ENCODE data around the gene CAPN1.
"Not testable (repeated sequence)": the region's sequence is repeated elsewhere in the genome, so short reads cannot be mapped to it uniquely, and the experiment has no call there.

CAPN1 gene
- 82.8 to 149 (median 124) reads per million in 4 experiments for total RNA-seq

DNA sequence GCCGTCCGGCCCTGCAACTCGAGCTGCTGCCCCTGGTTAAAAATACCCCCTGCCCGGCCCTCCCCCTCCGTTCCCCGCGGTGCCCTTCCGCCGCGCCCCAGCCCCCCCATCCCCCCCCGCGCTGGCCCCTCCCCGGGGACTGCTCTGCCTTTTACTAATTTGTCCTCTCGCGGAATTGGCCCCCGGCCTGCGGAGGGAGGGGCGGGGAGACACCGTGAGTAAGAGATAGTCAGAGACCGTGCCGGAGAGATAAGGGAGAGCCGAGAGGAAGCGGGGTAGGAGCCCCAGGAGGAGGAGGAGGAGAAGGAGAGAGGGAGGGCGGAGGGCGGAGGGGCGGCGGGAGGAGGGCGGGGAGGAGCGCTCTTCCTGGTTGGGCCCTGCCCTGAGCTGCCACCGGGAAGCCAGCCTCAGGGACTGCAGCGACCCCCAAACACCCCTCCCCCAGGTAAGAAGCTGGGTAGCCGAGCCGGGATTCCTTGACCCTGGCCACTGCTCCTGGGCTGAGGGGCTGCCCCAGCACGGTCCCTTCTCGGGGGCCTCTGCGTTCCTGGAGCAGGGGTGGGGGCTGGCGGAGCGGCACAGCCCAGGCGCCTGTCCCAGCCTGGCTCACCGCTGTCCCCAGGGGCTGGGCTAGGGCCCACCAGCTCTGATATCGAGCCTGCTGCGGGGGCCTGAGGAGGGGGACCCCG lies at the start of gene CAPN1:
CAPN1 (plus strand) TSS at position 360 of the 689 bp plus-strand sequence. CDS start 774 bp downstream, outside the sequence.
- DNase-seq, result peak; percentile 58

DNA sequence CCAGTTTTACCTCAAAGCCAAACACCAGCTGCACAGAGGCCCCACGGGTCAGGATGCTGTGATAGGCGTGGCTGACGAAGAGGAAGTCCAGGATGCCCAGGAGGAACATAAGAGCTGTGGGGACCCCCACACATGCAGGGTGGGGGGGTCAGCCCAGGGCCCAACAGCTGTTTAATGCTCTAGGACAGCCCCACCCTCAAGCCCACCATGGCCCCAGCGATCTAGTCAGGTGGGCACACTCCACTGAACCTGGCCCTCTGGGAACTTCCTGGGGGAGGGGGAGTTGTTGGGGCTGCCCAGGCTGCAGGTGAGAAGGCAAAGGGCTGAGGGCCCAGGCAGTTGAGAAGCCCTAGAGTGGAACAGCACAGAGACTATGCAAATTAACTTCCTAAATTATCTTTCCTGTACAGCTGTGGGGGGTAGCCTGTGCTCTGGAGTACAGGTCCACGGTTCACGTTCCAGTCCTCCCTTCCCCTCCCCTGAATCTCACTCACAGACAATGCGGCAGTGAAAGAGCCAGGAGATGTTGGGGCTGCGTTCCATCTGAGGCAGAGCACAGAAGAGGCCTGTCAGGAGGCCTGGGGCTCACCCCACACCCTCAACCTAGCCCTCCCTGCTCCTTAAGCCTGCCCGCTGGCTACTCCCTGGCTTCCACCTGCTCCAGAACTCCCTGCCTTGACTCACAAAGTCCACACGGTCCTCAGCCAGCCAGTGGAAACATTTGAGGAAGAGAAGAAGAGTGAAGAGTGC lies 49.3 kb upstream of the CAPN1 start:
- no peak for DNase-seq

DNA sequence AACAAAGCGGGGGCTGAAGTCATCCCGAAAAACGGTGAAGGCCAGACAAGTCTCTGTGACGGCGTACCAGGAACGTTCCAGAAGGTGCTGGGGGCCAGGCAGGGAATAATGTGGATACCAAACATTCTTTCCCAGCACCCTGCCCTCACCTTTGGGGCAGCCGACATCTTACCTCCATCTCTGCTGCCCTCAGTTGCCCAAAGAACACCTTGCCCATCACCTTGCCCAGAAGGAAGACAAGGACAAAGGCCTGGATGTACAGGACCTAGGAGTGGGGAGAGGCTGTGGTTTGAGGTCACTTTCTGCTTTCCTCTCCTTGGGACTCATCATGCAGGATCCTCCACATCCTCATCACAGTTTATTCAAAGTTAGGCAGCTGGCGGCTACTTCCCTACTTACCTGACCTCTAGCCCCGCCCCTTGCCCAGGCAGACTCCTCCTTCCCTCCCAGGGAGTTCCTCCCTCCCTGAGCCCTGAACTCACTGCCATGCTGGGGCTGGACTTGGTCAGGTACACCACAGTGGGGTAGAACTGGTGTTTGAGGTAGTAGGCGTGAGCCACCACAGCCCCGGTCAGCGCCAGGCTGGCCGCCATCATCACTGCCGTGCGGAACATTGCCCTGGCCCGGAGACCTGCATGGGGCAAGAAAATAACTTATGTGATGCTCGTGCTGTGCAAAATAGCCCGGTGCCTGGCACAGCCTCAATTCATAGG lies 48.6 kb upstream of the CAPN1 start:
- peak; percentile 33 for DNase-seq

DNA sequence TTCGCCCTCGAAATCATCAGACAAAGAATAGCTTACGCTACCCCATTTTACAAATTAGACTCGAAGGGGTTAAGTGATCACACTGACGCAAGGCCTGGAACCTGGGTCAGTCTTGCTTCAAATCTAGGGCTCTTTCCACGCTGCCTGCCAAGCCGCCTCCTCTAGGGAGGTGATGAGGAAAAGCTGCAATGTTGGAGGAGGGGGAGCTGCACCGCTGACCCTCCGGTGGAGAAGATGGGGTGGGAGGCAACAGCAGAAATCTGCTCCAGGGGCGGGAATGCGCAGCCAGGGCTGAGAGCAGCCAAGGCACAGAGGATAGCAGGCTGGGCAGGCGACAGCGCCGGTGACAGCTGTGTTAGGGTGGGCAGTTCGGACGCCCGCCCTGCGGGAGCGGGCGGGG lies 48.0 kb upstream of the CAPN1 start:
- DNase-seq, result no peak

DNA sequence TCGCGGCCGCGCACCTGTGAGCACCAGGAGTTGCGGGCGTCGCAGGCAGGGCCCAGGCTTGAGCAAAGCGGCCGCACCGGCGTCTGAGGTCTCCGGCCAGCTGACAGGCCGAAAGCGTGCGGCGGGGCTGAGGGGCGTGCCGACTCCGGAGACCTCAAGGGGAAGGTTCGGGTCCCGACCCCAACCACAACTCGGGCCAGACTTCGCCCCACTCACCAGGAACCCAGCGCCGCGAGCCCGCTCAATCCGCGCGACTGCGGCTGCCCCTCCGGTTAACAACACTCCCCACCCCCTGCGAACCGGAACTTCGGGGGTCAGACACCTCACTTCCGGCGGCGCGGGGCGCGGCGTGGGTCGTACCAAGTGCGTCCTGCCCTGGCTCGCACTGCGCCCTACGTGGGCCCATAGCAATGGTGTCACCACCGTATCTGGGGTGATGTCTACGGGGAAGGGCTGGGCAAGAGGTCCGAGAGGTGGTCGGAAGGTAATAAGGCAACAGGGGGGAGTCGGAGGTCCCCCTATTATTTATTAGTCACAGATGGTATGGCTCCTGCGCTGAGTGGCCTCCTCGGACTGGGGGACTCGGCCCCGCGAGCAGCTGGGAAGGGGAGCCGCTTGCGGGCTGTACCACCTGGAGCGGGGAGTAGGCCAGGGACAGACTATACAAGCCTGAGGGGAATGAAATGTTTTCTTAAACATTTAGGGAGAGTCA lies 47.3 kb upstream of the CAPN1 start, which contains the start of gene SYVN1:
SYVN1 (minus strand) TSS at position 280 of the 712 bp plus-strand sequence. CDS start 918 bp downstream, outside the sequence.
- peak; percentile 83 for DNase-seq

DNA sequence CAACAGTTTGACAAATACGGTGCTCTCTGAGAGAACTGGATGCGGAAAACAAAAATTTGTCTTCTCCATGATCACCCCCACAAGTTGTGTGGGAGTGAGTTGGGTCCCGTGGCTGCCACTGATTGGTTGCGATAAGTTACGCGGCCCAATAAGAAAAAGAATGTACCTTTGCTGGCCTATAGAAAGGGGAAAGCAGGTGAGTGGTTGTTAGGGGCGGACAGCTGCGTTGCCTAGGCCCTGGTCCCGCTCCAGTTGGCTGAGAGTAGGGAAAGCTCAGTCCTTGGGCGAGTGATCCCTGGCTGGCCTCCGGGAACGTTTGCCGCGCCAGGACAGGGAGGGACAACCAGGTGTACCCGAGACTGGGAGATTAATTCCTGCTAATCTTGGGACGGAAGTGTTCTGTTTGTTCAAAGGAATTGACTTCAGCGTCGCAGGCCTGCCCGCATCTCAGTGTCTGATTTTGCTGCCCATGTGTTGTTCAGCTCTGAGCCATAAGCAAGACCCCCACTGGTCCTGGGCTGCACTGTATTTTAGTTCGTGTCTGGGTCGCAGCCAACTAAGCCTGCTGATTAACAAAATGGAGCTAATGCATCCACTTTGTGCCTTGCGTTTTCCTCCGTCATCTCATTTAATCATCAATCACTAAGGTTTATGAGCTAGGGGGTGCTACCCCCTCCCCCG lies 46.6 kb upstream of the CAPN1 start:
- DNase-seq, result peak; percentile 75

DNA sequence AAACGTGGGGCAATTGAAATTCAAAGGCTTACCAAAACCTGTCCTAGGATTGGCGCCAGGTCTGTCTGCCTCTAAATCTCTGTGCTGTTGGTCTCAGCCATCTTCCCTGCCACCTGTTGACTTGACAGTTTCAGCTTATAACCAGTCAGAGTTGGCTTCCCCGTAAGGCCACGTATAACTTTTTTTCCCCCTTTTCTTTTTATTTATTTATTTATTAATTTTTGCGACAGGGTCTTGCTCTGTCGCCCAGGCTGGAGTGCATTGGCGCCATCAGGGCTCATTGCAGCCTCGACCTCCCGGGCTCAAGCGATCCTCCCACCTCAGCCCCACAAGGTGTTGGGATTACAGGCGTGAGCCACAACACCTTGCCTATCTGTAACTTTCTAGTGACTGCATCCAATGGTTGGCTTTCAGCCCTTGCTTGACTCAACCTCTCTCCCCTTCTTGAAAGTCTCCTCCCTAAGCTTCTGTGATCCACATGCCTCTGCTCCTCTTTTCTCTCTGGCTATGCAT lies 46.0 kb upstream of the CAPN1 start:
- no peak for DNase-seq

DNA sequence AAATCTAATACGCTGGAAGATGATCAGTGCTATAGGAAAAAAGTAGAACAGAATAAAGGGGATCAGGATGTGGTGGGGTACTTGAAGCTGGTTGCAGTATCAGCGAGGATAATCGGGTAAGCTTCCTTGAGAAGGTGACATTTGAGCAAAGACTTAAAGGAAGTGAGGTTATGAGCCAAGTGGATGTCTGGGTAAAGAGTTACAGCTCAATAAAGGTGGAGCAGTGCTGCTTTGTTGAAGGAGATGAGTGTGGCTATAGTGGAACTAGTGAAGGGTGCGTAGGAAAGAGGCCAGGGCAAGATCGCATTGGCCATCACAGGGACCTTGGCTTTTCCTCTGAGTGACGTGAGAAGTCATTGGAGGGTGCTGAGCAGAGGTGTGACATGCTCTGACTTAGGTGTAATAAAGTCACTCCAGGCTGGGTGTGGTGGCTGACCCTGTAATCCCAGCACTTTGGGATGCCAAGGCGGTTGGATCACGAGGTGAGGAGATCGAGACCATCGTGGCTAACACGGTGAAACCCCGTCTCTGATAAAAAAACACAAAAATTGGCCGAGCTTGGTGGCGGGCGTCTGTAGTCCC lies 45.1 kb upstream of the CAPN1 start:
- no peak for DNase-seq

DNA sequence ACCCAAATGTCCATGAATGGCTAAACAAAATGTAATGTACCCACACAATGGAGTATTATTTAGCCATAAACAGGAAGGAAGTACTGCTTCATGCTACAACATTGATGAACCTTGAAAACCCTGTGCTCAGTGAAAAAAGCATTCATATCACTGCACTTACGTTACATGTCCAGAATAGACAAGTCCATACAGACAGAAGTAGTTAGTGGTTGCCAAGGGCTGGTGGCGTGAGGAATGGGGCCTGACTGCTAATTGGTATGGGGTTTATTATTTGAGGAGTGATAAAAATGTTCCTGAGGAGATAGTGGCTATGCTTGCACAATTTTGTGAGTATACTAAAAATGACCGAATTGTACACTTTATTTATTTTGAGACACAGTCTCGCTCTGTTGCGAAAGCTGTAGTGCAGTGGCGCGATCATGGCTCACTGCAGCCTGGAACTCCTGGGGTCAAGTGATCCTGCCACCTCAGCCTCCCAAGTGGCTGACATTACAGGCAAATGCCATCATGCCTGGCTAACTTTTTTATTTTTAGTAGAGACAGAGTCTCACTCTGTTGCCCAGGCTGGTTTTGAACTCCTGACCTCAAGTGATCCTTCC lies 39.7 kb upstream of the CAPN1 start:
- no peak for DNase-seq

DNA sequence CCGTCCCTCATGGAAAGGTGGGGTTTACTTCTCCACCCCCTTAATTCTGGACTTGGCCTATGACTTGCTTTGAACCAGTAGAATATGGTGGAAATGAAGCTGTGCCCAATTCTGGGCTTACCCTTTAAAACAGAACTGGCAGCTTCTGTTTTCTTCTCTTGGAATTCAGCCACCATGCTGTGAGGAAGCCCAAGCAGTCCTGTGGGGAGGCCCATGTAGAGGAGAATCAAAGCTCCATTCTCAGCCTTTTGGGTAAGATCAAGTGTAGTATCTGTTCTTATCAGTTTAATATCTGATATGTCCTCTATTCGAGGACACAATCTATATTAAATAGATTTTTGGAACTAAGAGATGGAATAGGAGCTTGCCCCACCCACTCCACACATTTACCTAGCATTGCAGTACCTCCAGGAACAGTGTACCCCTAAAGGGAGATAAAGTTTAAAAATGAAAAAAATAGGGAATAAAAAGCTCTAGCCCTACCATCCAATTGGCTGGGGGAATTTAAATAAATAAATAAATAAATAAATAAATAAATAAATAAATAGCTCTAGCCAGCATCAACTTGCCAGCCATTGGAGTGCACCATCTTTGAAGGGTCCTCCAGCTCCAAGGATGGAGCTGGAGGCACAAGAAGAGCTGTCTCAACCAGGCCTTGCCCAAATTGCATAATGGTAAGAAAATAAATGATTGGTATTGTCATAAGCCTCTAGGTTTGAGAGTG lies 34.2 kb upstream of the CAPN1 start:
- no peak for DNase-seq

DNA sequence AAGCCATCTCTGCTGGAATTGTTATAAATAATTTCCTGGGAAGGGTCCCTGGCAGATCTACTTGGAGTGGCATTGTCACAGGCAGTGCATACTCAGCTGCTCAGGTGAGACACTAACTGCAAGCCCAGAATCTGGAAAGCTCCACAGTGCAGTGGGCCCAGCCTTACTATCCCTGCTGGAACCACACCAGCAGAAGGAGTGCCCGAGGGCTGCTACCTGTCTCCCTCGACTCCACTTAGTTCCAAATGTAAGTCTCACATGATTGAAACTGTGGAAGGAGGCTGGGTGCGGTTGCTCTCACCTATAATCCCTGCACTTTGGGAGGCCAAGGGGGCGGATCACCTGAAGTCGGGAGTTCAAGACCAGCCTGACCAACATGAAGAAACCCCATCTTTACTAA lies 33.1 kb upstream of the CAPN1 start:
- no peak for DNase-seq

DNA sequence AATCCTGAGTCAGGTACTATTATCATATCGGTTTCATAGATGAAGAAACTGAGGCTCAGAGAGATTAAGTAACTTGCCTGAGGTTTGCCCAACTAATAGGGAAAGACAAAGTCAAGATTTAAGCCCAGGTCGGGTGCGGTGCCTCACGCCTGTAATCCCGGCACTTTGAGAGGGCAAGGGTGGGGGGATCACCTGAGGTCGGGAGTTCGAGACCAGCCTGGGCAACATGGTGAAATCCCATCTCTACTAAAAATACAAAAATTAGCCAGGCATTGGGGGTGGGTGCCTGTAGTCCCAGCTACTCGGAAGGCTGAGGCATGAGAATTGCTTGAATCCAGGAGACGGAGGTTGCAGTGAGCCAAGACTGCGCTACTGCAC lies 31.6 kb upstream of the CAPN1 start:
- not testable (repeated sequence) for DNase-seq

DNA sequence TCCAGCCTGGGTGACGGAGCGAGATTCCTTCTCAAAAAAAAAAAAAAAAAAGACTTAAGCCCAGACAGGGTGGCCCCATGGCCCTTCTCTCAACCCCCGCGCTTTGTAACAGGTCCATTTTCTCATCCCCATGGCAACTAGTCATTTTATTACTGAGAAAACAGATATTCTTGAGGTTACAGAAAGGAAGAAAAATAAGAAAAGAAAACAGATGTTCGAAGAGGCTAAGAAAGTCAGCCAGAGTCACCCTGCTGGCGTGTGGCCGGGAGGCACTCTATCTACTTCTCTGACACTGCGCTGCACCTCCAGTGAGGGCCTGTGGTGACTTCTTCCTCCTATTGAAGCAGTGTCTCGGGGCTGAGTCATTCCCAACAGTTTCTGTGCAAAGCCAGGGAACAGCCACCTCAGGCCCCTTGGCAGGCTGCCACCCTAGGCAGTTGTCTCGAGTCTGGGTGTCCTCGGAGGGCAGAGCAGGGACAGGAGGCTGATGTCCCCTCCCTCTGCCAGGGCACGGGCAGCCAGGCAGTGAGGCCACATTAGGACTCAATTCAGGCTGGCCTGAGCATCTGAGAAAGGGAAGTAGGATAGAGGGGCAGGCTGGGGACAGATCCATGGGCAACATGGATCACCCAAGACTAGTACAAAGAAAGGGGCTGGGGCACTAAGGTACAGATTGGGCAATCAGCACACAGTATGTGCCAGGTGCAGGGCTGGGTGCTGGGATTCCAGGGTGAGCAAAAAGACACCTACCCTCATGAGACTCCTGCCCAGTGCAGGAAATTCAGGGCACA lies 31.0 kb upstream of the CAPN1 start:
- DNase-seq, result no peak

DNA sequence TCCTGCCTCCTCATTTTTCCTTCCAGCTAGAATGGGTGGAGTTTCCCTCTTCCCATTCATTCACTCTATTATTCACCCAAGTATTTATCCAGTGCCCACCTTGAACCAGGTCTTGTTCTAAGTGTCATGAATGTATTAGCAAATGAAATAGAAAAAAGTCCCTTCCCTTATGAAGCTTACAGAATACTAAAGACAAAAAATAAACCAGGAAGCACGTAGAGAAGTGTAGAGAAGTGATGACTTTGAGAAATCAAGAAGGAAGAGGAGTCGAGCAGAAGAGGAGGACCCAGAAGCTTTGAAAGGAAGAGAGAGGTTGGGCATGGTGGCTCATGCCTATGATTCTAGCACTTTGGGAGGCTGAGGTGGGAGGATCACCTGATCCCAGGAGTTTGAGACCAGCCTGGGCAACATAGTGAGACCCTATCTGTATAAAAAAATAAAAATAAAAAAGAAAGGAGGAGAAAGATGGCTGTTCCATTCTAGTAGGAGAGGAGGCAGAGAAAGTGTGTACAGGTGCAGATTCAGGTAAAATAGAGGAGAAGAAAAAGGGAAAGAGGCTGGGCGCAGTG lies 30.3 kb upstream of the CAPN1 start:
- no peak for DNase-seq

DNA sequence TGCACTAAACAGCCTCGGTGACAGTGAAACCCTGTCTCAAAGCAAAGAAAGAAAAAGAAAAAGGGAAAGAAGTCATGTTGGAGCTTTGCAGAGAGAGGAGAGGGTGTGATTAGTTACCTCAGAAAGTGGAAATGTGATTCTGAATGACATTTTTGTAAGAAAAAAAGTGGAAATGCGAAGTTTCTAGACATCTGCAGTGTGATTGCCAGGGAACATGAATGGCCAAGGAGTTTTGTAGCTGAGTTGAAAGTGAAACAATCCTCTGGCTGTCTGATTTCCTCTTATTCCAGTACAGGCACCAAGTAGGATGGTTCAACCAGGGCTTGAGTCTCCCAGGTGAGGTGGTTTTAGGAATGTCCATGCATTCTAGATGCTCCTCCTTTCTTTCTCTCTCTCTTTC lies 29.6 kb upstream of the CAPN1 start:
- DNase-seq, result no peak

DNA sequence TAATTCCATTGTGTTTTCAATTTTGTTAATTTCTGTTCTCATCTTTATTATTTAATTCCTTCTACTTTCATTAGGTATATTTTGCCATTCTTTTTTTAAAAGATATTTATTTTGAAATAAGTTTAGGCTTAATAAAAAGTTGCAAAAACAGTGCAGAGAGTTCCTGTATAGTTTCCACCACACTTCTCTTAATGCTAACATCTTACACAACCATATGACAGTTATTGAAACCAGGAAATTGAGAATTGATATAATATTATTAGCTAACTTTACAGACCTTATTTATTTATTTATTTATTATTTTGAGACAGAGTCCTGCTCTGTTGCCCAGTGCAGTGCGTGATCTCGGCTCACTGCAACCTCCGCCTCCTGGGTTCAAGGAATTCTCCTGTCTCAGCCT lies 25.5 kb upstream of the CAPN1 start:
- no peak for DNase-seq

DNA sequence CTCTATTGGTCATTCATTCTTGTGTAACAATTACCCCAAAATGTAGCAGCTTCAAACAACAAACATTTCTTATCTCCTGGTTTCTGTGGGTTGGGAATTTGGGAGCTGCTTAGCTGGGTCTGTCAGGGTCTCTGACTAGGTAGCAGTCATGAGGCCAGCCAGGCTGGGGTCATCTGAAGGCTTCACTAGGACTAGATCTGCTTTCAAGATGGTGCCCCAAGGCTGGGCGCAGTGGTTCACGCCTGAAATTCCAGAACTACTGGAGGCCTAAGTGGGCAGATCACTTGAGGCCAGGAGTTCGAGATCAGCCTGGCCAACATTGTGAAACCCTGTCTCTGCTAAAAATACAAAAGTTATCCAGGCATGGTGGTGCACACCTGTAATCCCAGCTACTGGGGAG lies 24.8 kb upstream of the CAPN1 start:
- DNase-seq, result no peak

DNA sequence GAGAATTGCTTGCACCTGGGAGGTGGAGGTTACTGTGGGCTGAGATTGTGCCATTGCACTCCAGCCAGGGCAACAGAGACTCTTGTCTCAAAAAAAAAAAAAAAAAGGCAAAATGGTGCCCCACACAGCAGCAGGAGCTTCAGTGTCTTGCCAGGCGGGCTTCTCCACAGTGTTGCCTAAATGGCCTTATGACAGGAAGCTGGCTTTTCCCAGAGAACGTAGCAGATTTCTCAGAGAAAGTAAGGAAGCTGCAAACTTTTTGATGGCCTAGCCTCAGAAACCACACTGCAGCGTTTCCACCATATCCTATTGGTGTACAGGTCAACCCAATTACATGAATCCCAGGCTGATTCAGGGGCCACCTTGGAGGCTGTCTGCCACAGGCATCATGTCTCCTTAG lies 24.4 kb upstream of the CAPN1 start:
- no peak for DNase-seq

DNA sequence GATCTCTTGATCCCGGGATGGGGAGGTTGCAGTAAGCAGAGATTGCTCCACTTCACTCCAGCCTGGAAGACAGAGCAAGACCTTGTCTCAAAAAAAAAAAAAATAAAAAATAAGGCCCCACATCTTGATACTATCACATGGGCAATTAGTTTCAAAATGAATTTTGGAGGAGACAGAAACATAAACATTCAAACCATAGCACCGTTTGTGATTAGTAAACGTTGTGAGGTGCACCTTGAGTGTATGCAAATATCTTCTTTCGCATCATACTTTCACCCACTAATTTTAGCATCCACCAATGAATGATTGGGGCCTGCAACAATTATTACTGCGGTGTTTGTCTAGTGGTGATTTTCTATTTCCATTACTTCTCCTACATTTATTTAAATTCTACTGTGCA lies 22.7 kb upstream of the CAPN1 start:
- DNase-seq, result no peak

Measured in effector CD8-positive, alpha-beta T cell (primary cell).